IPS-15b (cell line): ENCODE measurements around the gene SORCS3.

Experiments used
- H3K27me3 ChIP-seq: one replicate; pipeline ENCODE4 v1.6.1; 2013; ENCODE audit warnings: low read length; ENCODE audit not compliant: control insufficient read depth, insufficient read depth
- H3K36me3 ChIP-seq: one replicate; pipeline ENCODE4 v1.6.1; 2013; ENCODE audit warnings: low read length; ENCODE audit not compliant: control insufficient read depth, insufficient read depth
- H3K4me1 ChIP-seq: one replicate; pipeline ENCODE4 v1.6.1; 2013; ENCODE audit warnings: mild to moderate bottlenecking, low read length; ENCODE audit not compliant: control insufficient read depth, insufficient read depth
- H3K4me3 ChIP-seq: one replicate; pipeline ENCODE4 v1.5.1; 2013; ENCODE audit warnings: low read depth, low read length
- H3K9ac ChIP-seq: one replicate; pipeline ENCODE4 v1.6.1; 2013; ENCODE audit warnings: low read depth, mild to moderate bottlenecking, low read length
- H3K9me3 ChIP-seq: one replicate; pipeline ENCODE4 v1.6.1; 2013; ENCODE audit warnings: mild to moderate bottlenecking, low read length; ENCODE audit not compliant: control insufficient read depth, insufficient read depth

Gene SORCS3

GRCh38 chr10:105188737-105189462 is 547.8 kb downstream of the SORCS3 start:
- Histone ChIP-seq H3K4me1 (peaks cover 3% of the 10 kb centered on the region), H3K27me3 (no peaks in the 10 kb centered on the region)

GRCh38 chr10:105189463-105189800 is 548.3 kb downstream of the SORCS3 start:
- no peaks in the 10 kb centered on the region for H3K9me3 ChIP-seq
- H3K27me3 ChIP-seq = no peaks in the 10 kb centered on the region
- H3K4me3 ChIP-seq = no peak overlapping the region
- H3K36me3 ChIP-seq = no peaks in the 10 kb centered on the region
- peaks cover 3% of the 10 kb centered on the region for H3K4me1 ChIP-seq
- no peak overlapping the region for H3K9ac ChIP-seq

More at GRCh38 chr10:105188737-105189462, 547.8 kb downstream of the SORCS3 start:
- Histone ChIP-seq H3K9me3 (no peaks in the 10 kb centered on the region), H3K36me3 (no peaks in the 10 kb centered on the region), H3K9ac (no peak overlapping the region), H3K4me3 (no peak overlapping the region)

- Histone ChIP-seq H3K4me3 (no peak overlapping the region), H3K9me3 (no peaks in the 10 kb centered on the region), H3K27me3 (no peaks in the 10 kb centered on the region), H3K9ac (no peak overlapping the region), H3K4me1 (peaks cover 2% of the 10 kb centered on the region), H3K36me3 (no peaks in the 10 kb centered on the region)
These were observed 551.1 kb downstream of the SORCS3 start for GRCh38 chr10:105192146-105192545.

GRCh38 chr10:105192861-105193260 is 551.8 kb downstream of the SORCS3 start:
- H3K27me3 ChIP-seq = no peaks in the 10 kb centered on the region
- no peaks in the 10 kb centered on the region for H3K36me3 ChIP-seq
- no peaks in the 10 kb centered on the region for H3K4me1 ChIP-seq
- H3K9ac ChIP-seq = no peak overlapping the region
- no peak overlapping the region for H3K4me3 ChIP-seq
- H3K9me3 ChIP-seq = no peaks in the 10 kb centered on the region

GRCh38 chr10:105195831-105196230 is 554.7 kb downstream of the SORCS3 start:
- Histone ChIP-seq H3K27me3 (no peaks in the 10 kb centered on the region), H3K9me3 (no peaks in the 10 kb centered on the region)

GRCh38 chr10:105197598-105198364 is 556.7 kb downstream of the SORCS3 start:
- Histone ChIP-seq H3K27me3 (no peaks in the 10 kb centered on the region), H3K4me1 (no peaks in the 10 kb centered on the region), H3K36me3 (no peaks in the 10 kb centered on the region), H3K9me3 (no peaks in the 10 kb centered on the region), H3K9ac (no peak overlapping the region), H3K4me3 (no peak overlapping the region)

More at GRCh38 chr10:105195831-105196230, 554.7 kb downstream of the SORCS3 start:
- no peak overlapping the region for H3K9ac ChIP-seq
- no peaks in the 10 kb centered on the region for H3K36me3 ChIP-seq
- no peak overlapping the region for H3K4me3 ChIP-seq
- H3K4me1 ChIP-seq = no peaks in the 10 kb centered on the region

- Histone ChIP-seq H3K9me3 (no peaks in the 10 kb centered on the region), H3K4me3 (no peak overlapping the region), H3K4me1 (no peaks in the 10 kb centered on the region), H3K27me3 (no peaks in the 10 kb centered on the region), H3K9ac (no peak overlapping the region), H3K36me3 (no peaks in the 10 kb centered on the region)
These were observed 565.5 kb downstream of the SORCS3 start for GRCh38 chr10:105206616-105207015.

GRCh38 chr10:105207476-105207995 is 566.4 kb downstream of the SORCS3 start:
- Histone ChIP-seq H3K9me3 (no peaks in the 10 kb centered on the region), H3K27me3 (no peaks in the 10 kb centered on the region), H3K4me3 (no peak overlapping the region), H3K36me3 (no peaks in the 10 kb centered on the region), H3K4me1 (no peaks in the 10 kb centered on the region), H3K9ac (no peak overlapping the region)

GRCh38 chr10:105210546-105210945 is 569.5 kb downstream of the SORCS3 start:
- Histone ChIP-seq H3K9me3 (no peaks in the 10 kb centered on the region), H3K27me3 (no peaks in the 10 kb centered on the region), H3K9ac (no peak overlapping the region), H3K4me3 (no peak overlapping the region), H3K4me1 (no peaks in the 10 kb centered on the region), H3K36me3 (no peaks in the 10 kb centered on the region)

- H3K4me1 ChIP-seq = no peaks in the 10 kb centered on the region
- H3K9ac ChIP-seq = no peak overlapping the region
- H3K4me3 ChIP-seq = no peak overlapping the region
- peaks cover 3% of the 10 kb centered on the region for H3K9me3 ChIP-seq
- no peaks in the 10 kb centered on the region for H3K27me3 ChIP-seq
- no peaks in the 10 kb centered on the region for H3K36me3 ChIP-seq
These were observed 596.6 kb downstream of the SORCS3 start for GRCh38 chr10:105237685-105238084.

GRCh38 chr10:105239311-105240219 is 598.5 kb downstream of the SORCS3 start:
- Histone ChIP-seq H3K27me3 (no peaks in the 10 kb centered on the region), H3K4me3 (no peak overlapping the region), H3K9me3 (no peaks in the 10 kb centered on the region), H3K36me3 (no peaks in the 10 kb centered on the region), H3K4me1 (no peaks in the 10 kb centered on the region), H3K9ac (no peak overlapping the region)
